ENCODE results near the gene DNAAF8. TPM values are rescaled to one million over a fixed set of nuclear protein-coding genes. Genes with fewer than 3 reads are reported as not detected.

The DNAAF8 gene
- total and polyA plus RNA-seq, 2 of the 4 experiments (the other 2 are of a cell fraction): 0.54 to 1.7 TPM

DNA sequence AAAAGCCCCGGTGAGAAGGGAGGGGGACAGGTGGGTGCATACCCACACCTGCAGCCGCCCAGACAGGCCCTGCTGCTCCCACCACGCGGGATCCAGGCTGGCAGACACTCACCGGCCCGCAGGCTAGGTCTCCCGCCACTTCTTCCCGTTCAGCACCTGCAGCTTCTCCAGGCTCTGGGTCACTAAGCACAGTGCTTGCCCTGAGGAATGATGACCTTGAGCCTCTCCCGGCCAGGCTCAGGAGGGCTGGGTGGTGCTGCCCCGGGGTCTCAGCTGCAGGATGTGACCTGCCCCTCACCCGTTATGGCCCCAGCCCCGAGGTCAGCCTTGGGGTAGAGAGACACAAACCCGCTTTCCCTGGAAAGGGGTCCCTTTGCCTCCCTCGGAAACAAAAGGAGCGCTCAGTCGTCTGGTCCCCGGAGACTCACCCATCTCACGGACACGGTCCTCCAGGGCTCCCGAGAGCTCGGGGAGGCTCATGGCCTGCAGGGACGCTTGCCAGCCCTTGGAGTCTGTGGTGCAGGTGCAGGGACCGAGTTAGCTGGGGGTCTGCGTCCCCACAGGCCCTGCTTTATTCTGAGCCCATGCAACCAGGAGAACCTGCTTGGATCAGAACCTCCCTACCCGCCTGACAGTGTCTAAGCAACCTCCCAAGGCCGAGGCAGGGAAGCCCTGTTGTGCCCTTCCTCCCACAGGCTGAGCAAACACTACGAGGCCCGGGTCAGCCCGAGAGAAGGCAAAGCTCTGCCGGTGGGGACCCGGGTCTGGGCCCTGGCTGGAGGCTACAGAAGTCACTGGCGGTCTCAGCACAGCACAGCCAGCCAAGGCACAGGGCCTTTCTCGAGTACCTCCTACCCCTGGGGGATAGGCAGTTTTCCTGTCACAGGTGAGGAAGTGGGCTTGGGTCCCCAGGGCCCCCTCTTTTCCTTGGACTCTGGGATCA is 37.2 kb upstream of the DNAAF8 start:
- ATAC-seq (ENCODE audit: low read depth): no peak
- no peak overlapping the region for H2BK5ac ChIP-seq (ENCODE audit: low read depth, low read length, poor library complexity, severe bottlenecking)
- ChIA-PET POLR2A (ENCODE audit: unreplicated experiment) (no interaction called here), CTCF (no interaction called here)
- H3K9me3 ChIP-seq (ENCODE audit: control insufficient read depth, insufficient read depth, low read length): no peaks in the 10 kb centered on the region
- no peak overlapping the region for H4K8ac ChIP-seq (ENCODE audit: low read depth in 2 of 2, low read length in 2 of 2)
- H2BK20ac ChIP-seq (ENCODE audit: low read depth, low read length): no peak overlapping the region
- no peak overlapping the region for H2BK120ac ChIP-seq (ENCODE audit: low read depth, low read length)
- no peak overlapping the region for H3K14ac ChIP-seq (replicated peaks; ENCODE audit: low read depth, low read length)
- H3K9ac ChIP-seq (ENCODE audit: low read depth, low read length): no peak overlapping the region
- no peaks in the 10 kb centered on the region for H3K27me3 ChIP-seq (ENCODE audit: control insufficient read depth, insufficient read depth, low read length)
- H3K23ac ChIP-seq (ENCODE audit: low read depth, low read length): no peak overlapping the region
- peaks cover 60% of the 10 kb centered on the region for H3K36me3 ChIP-seq (ENCODE audit: control insufficient read depth, insufficient read depth, low read length)
- peaks cover 0 to 26% of the 10 kb centered on the region in 2 experiments; a peak in 3 of 4 replicates for H3K79me1 ChIP-seq (ENCODE audit: low read depth in 1 of 2, low read length in 2 of 2)
- peaks cover 20% of the 10 kb centered on the region for H4K20me1 ChIP-seq (ENCODE audit: insufficient read depth, low read length)
- H2AK5ac ChIP-seq (ENCODE audit: low read depth, low read length): no peak overlapping the region
- H3K4me3 ChIP-seq (ENCODE audit: insufficient read depth, low read depth, low read length): no peak overlapping the region
- H4K91ac ChIP-seq (ENCODE audit: insufficient read depth, low read depth, low read length): no peak overlapping the region
- no peak overlapping the region for H2AK9ac ChIP-seq (replicated peaks; ENCODE audit: low read depth, low read length, poor library complexity)
- no peak overlapping the region for H3K4ac ChIP-seq (ENCODE audit: low read depth, low read length)
- H3K9me1 ChIP-seq (ENCODE audit: insufficient read depth, low read length): peaks cover 8% of the 10 kb centered on the region; the same call in 1 of the 2 replicates
- no TSS peak for BruUV-seq (replicated peaks)
- no peak overlapping the region for H3K18ac ChIP-seq (ENCODE audit: low read depth, low read length)
- in situ Hi-C loops (cut with MboI; ENCODE audit: low sequenced_read_pairs) (no loop called here), dilution Hi-C loops (cut with HindIII; ENCODE audit: low sequenced_read_pairs, unreplicated experiment) (no loop called here), intact Hi-C loops (cut with micrococcal nuclease) (no loop called here)
- no peak overlapping the region for H3K27ac ChIP-seq (ENCODE audit: insufficient read depth, low read length)
- no peak overlapping the region for H4K5ac ChIP-seq (ENCODE audit: low read depth, low read length)
- no peak for DNase-seq
- WGBS, 2 experiments (ENCODE audit: extremely low coverage in 2 of 2, insufficient read length in 1 of 2): 91% methylated on average over 20 of the region's 33 CpGs; no CpG with 5 or more reads in 1 of the 2 experiments
- no peak overlapping the region for H2AFZ ChIP-seq (replicated peaks; ENCODE audit: low read length, poor library complexity)
- H3K4me2 ChIP-seq (ENCODE audit: low read depth, low read length): no peak overlapping the region
- no peak overlapping the region for H2BK15ac ChIP-seq (ENCODE audit: low read depth, low read length)
- H3K4me1 ChIP-seq (ENCODE audit: control insufficient read depth, insufficient read depth, low read length): peaks cover 7% of the 10 kb centered on the region
- no peak overlapping the region for H3K56ac ChIP-seq (ENCODE audit: extremely low read depth, insufficient read depth, low read length)
- no peak for TF ChIP-seq RFX5 (IDR thresholded peaks at IDR 0.05; ENCODE audit: low read depth, low read length)
- TF ChIP-seq FOS (IDR thresholded peaks at IDR 0.05; ENCODE audit: low read depth, low read length): no peak
- TF ChIP-seq CTCF (conservative IDR thresholded peaks at IDR 0.05; ENCODE audit: low read depth, low read length): no peak
- no peak for TF ChIP-seq USF2 (IDR thresholded peaks at IDR 0.05; ENCODE audit: low read depth, low read length)
- TF ChIP-seq SMC3 (IDR thresholded peaks at IDR 0.05; ENCODE audit: low read depth, low read length): no peak
- no peak for TF ChIP-seq BHLHE40 (IDR thresholded peaks at IDR 0.05; ENCODE audit: low read depth, low read length)
- TF ChIP-seq POLR2A (IDR thresholded peaks at IDR 0.05; ENCODE audit: low read depth, low read length): no peak
- no peak for TF ChIP-seq MAFK (IDR thresholded peaks at IDR 0.05; ENCODE audit: low read depth, low read length)
- no peak for TF ChIP-seq RCOR1 (IDR thresholded peaks at IDR 0.05; ENCODE audit: insufficient replicate concordance, low read length)
- TF ChIP-seq MXI1 (IDR thresholded peaks at IDR 0.05; ENCODE audit: borderline replicate concordance, low read depth, low read length): no peak
- no peak for TF ChIP-seq MAZ (IDR thresholded peaks at IDR 0.05; ENCODE audit: borderline replicate concordance, low read depth, low read length)
- no peak for TF ChIP-seq NFE2L2 (IDR thresholded peaks at IDR 0.05; ENCODE audit: low read depth, low read length)
- TF ChIP-seq CEBPB (IDR thresholded peaks at IDR 0.05; ENCODE audit: low read depth, low read length): no peak
- TF ChIP-seq RAD21 (IDR thresholded peaks at IDR 0.05; ENCODE audit: low read length): no peak
- no peak for TF ChIP-seq CHD1 (IDR thresholded peaks at IDR 0.05; ENCODE audit: low read depth, low read length)

Measured in IMR-90 (cell line).